GM12873 (cell line): ENCODE measurements around the gene DLX1.

Experiments
- CTCF ChIP-seq: IDR thresholded peaks from 2 replicates; pipeline ENCODE4 v1.5.1; 2012; ENCODE audit warnings: low read depth, mild to moderate bottlenecking, moderate library complexity, low read length, control low read depth; ENCODE audit not compliant: insufficient read depth; ENCODE audit errors: missing control alignments

DLX1 gene

GRCh38 chr2:172047566-172048507 lies 37.5 kb upstream of the DLX1 start:
- TF ChIP-seq CTCF, result no peak

DNA sequence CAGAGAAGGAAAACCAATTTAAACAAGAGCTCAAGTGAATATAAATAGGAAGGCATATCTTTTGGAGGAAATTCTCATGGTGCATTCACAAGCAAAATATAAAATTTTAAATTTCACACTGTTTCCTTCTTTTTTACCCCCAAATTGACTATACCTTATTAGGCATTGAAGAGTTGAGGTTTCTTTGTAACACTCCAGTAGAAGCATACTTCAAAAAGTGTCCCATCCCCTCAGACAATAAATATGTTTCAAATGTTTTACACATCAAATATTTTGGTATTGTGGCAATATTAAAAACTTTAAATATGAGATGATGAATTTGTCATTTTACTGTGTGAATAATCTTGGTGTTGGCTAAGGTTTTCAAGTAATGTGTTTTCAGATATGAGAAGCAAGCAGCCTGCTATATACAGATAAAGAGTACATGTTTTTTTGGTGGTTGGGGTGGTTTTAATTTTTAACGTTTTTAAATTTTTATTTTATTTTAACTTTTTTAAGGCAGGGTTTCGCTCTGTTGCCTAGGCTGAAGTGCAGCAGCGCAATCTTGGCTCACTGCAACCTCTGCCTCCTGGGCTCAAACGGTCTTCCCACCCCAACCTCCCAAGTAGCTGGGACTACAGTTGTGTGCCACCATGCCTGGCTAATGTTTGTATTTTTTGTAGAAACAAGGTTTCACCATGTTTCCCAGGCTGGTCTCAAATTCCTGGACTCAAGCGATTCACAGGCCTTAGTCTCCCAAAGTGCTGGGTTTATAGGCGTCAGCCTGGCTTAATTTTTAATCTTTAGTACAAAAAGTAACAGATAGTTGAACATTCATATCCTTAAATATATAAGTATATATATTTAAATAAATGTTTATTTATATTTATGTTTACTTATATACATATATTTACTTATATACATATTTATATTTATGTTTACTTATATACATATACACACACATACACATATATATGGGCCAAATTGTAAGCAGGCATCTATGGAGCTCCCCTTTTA lies 36.5 kb upstream of the DLX1 start:
- TF ChIP-seq CTCF, result no peak

GRCh38 chr2:172049567-172050120 lies 35.7 kb upstream of the DLX1 start:
- TF ChIP-seq CTCF, result no peak

DNA sequence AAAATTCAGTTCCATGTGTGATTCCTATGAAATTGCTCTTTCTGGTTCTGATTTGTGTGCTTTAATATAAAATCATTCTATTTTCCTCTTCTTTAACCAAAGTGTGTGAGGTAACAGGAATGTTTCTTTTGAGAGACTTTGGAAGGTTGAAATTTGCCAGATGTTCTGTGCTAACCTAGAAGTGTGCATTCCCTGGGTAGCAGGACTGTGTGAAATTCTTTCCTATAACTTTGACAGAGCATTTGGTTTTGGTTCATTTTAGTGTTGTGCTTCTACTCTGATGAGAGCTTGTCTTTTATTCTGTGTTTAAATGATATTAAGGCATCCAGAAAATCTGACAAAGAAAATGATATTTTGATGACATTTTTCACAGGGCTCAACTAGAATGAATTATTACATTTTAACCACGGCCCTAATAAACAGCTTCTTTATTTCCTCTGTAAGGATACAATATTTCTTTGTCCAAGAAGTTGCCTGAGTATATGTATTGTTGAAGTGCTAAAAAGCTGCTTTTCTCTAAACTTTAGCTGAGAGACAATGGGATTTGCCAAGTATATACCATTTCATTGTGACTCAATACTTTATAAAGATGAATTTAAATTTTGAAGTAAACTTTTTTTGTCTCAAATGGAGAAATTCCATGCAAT lies 34.7 kb upstream of the DLX1 start:
- no peak for TF ChIP-seq CTCF

DNA sequence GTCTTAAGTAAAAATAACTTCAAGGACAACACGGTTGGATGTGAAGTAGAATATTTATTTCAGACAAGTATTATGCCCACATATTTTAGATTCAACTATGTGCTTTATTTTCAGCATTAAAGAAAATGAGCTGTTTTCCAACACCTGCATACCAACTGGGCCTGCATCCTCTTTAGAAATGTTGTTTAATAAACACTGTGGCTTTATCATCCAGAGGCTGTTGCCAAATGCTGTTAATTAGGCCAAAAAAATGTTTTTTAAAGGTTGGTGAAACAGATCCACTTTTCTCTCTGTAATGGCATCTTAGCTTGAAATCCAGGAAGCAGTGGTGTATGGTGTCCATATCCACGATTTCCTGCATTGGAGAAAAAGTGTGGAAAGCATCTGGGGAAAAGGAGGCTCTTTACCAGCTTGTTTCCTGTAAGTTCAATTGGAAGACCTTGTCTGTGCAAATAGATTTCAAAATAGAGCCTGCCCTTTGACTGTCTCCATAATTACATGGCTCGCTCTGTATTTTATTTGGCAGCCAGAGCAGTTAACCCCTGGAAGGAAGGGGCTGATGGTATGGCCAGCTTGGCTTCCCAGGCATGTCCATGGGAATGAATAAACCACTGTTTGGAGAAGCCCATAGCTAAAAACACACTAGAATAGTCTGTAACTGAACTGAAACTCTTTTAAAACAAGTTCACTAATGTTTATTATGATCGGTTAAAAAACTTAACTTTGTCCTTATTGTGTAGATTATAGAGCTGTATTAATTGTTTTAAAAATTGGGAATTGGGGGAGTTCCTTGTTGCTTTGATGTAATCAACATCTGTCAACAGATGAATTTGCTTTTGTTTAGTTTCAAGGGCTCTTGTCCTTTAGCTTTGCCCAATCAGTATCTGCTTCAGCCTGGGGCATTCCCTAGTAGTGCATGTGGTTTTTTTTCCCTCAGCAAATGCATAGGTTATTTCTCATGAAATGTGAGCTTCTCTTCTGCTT lies 33.0 kb upstream of the DLX1 start:
- no peak for TF ChIP-seq CTCF

DNA sequence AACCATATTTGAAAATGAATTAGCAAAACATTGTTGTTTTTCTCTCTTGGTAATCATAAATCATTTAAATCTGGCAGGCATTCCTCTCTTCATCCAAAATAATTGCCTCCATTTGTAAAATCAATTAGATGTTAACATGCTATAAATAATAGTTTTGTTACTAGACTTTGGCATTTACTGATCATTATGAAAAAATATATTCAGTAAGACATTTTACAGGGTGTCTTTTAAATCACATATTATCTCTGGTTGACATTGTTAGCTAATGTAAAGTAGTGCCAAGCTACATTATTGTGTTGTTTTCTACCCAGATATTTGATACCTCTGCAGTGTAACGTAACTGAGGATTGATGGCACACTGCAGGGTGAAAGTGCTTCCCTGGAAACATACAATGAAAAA lies 31.8 kb upstream of the DLX1 start:
- TF ChIP-seq CTCF, result no peak
